ENCODE results near the gene SIGLEC15.
A peak's percentile ranks its signal among the peaks of the same experiment; 100 is the strongest.
"Not testable (repeated sequence)": the region's sequence is repeated elsewhere in the genome, so short reads cannot be mapped to it uniquely, and the experiment has no call there.

- TF ChIP-seq, protein P1, sequence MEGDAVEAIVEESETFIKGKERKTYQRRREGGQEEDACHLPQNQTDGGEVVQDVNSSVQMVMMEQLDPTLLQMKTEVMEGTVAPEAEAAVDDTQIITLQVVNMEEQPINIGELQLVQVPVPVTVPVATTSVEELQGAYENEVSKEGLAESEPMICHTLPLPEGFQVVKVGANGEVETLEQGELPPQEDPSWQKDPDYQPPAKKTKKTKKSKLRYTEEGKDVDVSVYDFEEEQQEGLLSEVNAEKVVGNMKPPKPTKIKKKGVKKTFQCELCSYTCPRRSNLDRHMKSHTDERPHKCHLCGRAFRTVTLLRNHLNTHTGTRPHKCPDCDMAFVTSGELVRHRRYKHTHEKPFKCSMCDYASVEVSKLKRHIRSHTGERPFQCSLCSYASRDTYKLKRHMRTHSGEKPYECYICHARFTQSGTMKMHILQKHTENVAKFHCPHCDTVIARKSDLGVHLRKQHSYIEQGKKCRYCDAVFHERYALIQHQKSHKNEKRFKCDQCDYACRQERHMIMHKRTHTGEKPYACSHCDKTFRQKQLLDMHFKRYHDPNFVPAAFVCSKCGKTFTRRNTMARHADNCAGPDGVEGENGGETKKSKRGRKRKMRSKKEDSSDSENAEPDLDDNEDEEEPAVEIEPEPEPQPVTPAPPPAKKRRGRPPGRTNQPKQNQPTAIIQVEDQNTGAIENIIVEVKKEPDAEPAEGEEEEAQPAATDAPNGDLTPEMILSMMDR (IDR thresholded peaks at IDR 0.05; ENCODE audit: borderline replicate concordance, extremely low read depth, low read length, poor library complexity, severe bottlenecking): peak; percentile 57
- not testable (repeated sequence) for TF ChIP-seq EZH2 (IDR thresholded peaks at IDR 0.05; ENCODE audit: borderline replicate concordance, low read depth, low read length, severe bottlenecking)
Measured at GRCh38 chr18:45807144-45807543, 18.3 kb upstream of the SIGLEC15 start.
